GM21423 (cell line): Measurements from ENCODE around the gene THAP11.
A peak's percentile ranks its signal among the peaks of the same experiment; 100 is the strongest.

ENCODE experiments used
- ATAC-seq: cut with Tn5 transposase; IDR thresholded peaks from one replicate; pipeline ENCODE4 v1.9.1; 2021; ENCODE audit warnings: mild to moderate bottlenecking, moderate library complexity; ENCODE audit not compliant: unreplicated experiment

THAP11 gene

GRCh38 chr16:67841816-67842508, at the start of gene THAP11:
Gene THAP11, plus strand, starts transcription at chr16:67842320. Its CDS starts 235 bp downstream, at chr16:67842555.
- peak; percentile 41 for ATAC-seq

GRCh38 chr16:67796099-67796718, 45.9 kb upstream of the THAP11 start:
- no peak for ATAC-seq

- ATAC-seq = no peak
Measured at GRCh38 chr16:67800338-67800926, 41.7 kb upstream of the THAP11 start.

GRCh38 chr16:67801241-67801640, 40.9 kb upstream of the THAP11 start:
- no peak for ATAC-seq

GRCh38 chr16:67801883-67802282, 40.2 kb upstream of the THAP11 start:
- peak; percentile 24 for ATAC-seq

GRCh38 chr16:67803894-67804293, 38.2 kb upstream of the THAP11 start:
- no peak for ATAC-seq

- ATAC-seq = no peak
Measured at GRCh38 chr16:67804853-67805542, 37.1 kb upstream of the THAP11 start.

- no peak for ATAC-seq
Measured at GRCh38 chr16:67805718-67806427, 36.2 kb upstream of the THAP11 start.

GRCh38 chr16:67806428-67807147, 35.5 kb upstream of the THAP11 start, which contains the start of the genes RANBP10 and TSNAXIP1:
Gene RANBP10, minus strand, starts transcription at chr16:67806560. Its CDS starts 24 bp downstream, at chr16:67806536.
Gene TSNAXIP1, plus strand, starts transcription at chr16:67806889. Its CDS starts 261 bp downstream, at chr16:67807150.
- peak; percentile 91 for ATAC-seq

GRCh38 chr16:67807148-67807682, 34.9 kb upstream of the THAP11 start:
- ATAC-seq = no peak

- ATAC-seq = no peak
Measured at GRCh38 chr16:67811899-67812298, 30.2 kb upstream of the THAP11 start.

GRCh38 chr16:67814567-67814966, 27.6 kb upstream of the THAP11 start:
- ATAC-seq = no peak

- ATAC-seq = no peak
Measured at GRCh38 chr16:67820608-67821259, 21.4 kb upstream of the THAP11 start.

GRCh38 chr16:67822511-67822910, 19.6 kb upstream of the THAP11 start:
- no peak for ATAC-seq

GRCh38 chr16:67825119-67825518, 17.0 kb upstream of the THAP11 start:
- no peak for ATAC-seq

- no peak for ATAC-seq
Measured at GRCh38 chr16:67825906-67826305, 16.2 kb upstream of the THAP11 start.

GRCh38 chr16:67828651-67829050, 13.5 kb upstream of the THAP11 start:
- no peak for ATAC-seq

- ATAC-seq = no peak
Measured at GRCh38 chr16:67833030-67833414, 9.1 kb upstream of the THAP11 start.
